GM12892 (cell line): Measurements from ENCODE around the gene WNT9B.

ENCODE experiments used
- POLR2A ChIP-seq: IDR thresholded peaks from 2 replicates; pipeline ENCODE4 v1.6.1; 2011; ENCODE audit warnings: low read depth, low read length, control low read depth
- POLR2AphosphoS5 ChIP-seq: IDR thresholded peaks from 2 replicates; pipeline ENCODE4 v1.6.1; 2011; ENCODE audit warnings: low read depth, low read length, control low read depth
- TAF1 ChIP-seq: IDR thresholded peaks from 2 replicates; pipeline ENCODE4 v1.6.1; 2011; ENCODE audit warnings: low read depth, mild to moderate bottlenecking, control low read depth, low read length, borderline replicate concordance

GRCh38 chr17:46863383-46864121 is 12.2 kb downstream of the WNT9B start:
- TF ChIP-seq POLR2AphosphoS5 (no peak), TAF1 (no peak), POLR2A (no peak)
